ENCODE results near the gene L2HGDH.

L2HGDH gene

GRCh38 chr14:50345846-50346422, 33.9 kb upstream of the L2HGDH start:
- TF ChIP-seq ZFX (IDR thresholded peaks at IDR 0.05), result no peak
- no peak for TF ChIP-seq CTCF (conservative IDR thresholded peaks at IDR 0.05)
- H3K27ac ChIP-seq, result no peak overlapping the region

- TF ChIP-seq CTCF (conservative IDR thresholded peaks at IDR 0.05), result no peak
- no peak for TF ChIP-seq ZFX (IDR thresholded peaks at IDR 0.05)
- no peak overlapping the region for H3K27ac ChIP-seq
Observed at GRCh38 chr14:50344876-50345563, 33.0 kb upstream of the L2HGDH start.

- no peak overlapping the region; the same call in 1 of the 2 replicates for H3K27ac ChIP-seq
- no peak for TF ChIP-seq ZFX (IDR thresholded peaks at IDR 0.05)
- TF ChIP-seq CTCF (conservative IDR thresholded peaks at IDR 0.05), result no peak
Observed at GRCh38 chr14:50344116-50344775, 32.2 kb upstream of the L2HGDH start.

GRCh38 chr14:50343434-50343833, 31.4 kb upstream of the L2HGDH start:
- TF ChIP-seq CTCF (conservative IDR thresholded peaks at IDR 0.05) (no peak), ZFX (IDR thresholded peaks at IDR 0.05) (no peak)
- no peak overlapping the region for H3K27ac ChIP-seq

- TF ChIP-seq ZFX (IDR thresholded peaks at IDR 0.05) (no peak), CTCF (conservative IDR thresholded peaks at IDR 0.05) (peak; percentile 80)
- H3K27ac ChIP-seq, result 0 out of 2 replicates have a peak overlapping the region, but pooled peaks have one; percentile 6
Observed at GRCh38 chr14:50342221-50343078, 30.4 kb upstream of the L2HGDH start.

GRCh38 chr14:50340963-50341362, 28.9 kb upstream of the L2HGDH start:
- TF ChIP-seq CTCF (conservative IDR thresholded peaks at IDR 0.05) (no peak; the same call in 1 of the 2 replicates), ZFX (IDR thresholded peaks at IDR 0.05) (no peak)
- no peak overlapping the region for H3K27ac ChIP-seq
